Upper lobe of left lung (tissue), 6 donors: ENCODE measurements around the gene PTPRD. TPM values are rescaled to one million over a fixed set of nuclear protein-coding genes. Genes with fewer than 3 reads are reported as not detected.

ENCODE experiments used
- ATAC-seq, 2 donors: fragments of 200-7000 bp; cut with Tn5 transposase; one replicate each; pipeline ENCODE4 v1.9.1; 2022; ENCODE audit warnings: mild to moderate bottlenecking in 2 of 2, moderate library complexity in 2 of 2; ENCODE audit not compliant: low FRiP score in 2 of 2
- DNase-seq, 2 donors: peaks; one replicate each; pipeline ENCODE4 v3.0.0-alpha.2; 2019 to 2020
- H3K27ac ChIP-seq, 4 donors: fragments of 200-600 bp; sonication (generic); one replicate each; pipeline ENCODE4 v1.5.1; 2016 to 2019
- H3K27me3 ChIP-seq, 4 donors: fragments of 200-600 bp; sonication (generic); one replicate each; pipeline ENCODE4 v1.5.1; 2017 to 2019
- H3K36me3 ChIP-seq, 4 donors: fragments of 200-600 bp; sonication (generic); one replicate each; pipeline ENCODE4 v1.5.1; 2016 to 2019
- H3K4me1 ChIP-seq, 4 donors: fragments of 200-600 bp; sonication (generic); one replicate each; pipeline ENCODE4 v1.5.1; 2018 to 2019
- H3K4me3 ChIP-seq, 4 donors: fragments of 200-600 bp; sonication (generic); one replicate each; pipeline ENCODE4 v1.5.1; 2017 to 2019; ENCODE audit warnings: mild to moderate bottlenecking in 2 of 4, moderate library complexity in 1 of 4
- H3K9me3 ChIP-seq, 4 donors: fragments of 200-600 bp; sonication (generic); one replicate each; pipeline ENCODE4 v1.5.1; 2018 to 2019
- EP300 ChIP-seq, 4 donors: sonication (generic); formaldehyde crosslinking; IDR thresholded peaks; one replicate each; pipeline ENCODE4 v1.5.1; 2017; ENCODE audit warnings: antibody characterized with exemption in 4 of 4, control low read depth in 2 of 4
- POLR2A ChIP-seq, 4 donors: fragments of 450-650 bp; IDR thresholded peaks; one replicate each; pipeline ENCODE4 v1.5.1; 2016 to 2017; ENCODE audit warnings: antibody characterized with exemption in 4 of 4, mild to moderate bottlenecking in 2 of 4
- POLR2AphosphoS5 ChIP-seq, 2 donors: sonication (generic); formaldehyde crosslinking; IDR thresholded peaks; one replicate each; pipeline ENCODE4 v1.5.1; 2017; ENCODE audit warnings: antibody characterized with exemption in 2 of 2
- WGBS, 2 donors: methylation state at CpG; one replicate each; pipeline ENCODE4 v1.1.5; 2017 to 2018; 5-methylcytosine and 5-hydroxymethylcytosine counted together
- total RNA-seq, 6 donors: library from RNA; depleted of rRNA in 4 of 6; stranded (reverse); fragments of >200 nt in 4 of 6; gene quantifications; one replicate each; pipeline versions ENCODE4 v1.1.0 to v1.2.1, GENCODE V29; 2016 to 2021
- TF ChIP-seq, protein P1 (sequence below), 6 experiments: fragments of 450-650 bp in 4 of 6; fragments of 200-600 bp in 2 of 6; sonication (generic) in 2 of 6; IDR thresholded peaks; one replicate each; pipeline ENCODE4 v1.5.1; 2016 to 2019; ENCODE audit warnings: antibody characterized with exemption in 6 of 6
- donor health status: DM: no; HTN: no; CAD: no; lungs with moderate emphysema.
- donor health status: DM: no; HTN: yes; CAD: no; lungs with severe emphysema.

PTPRD gene
- total RNA-seq, 6 donors from 2014 or later: 7.4 to 46.1 (median 14.5) TPM

DNA sequence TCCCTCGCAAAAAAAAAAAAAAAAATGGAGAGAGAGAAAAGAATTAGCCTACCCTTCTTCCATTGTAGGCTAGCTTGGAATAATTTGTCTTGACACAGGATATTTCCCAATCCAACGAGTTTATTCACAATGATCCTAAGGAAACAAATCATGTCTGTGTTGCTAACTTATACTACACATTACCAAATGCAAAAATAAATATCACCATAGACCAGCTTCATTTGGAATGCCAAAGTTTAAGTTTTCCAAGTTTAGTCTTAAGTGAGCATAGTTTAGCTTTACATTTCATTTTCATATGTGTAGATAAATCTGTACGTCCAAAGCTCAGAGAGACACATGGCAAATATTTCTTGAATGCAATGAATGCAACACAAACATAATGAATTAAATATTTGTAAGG, 1707.1 kb downstream of the PTPRD start:
- Histone ChIP-seq H3K27me3 (no peaks in the 10 kb centered on the region), H3K9me3 (peaks cover 0 to 4% (median 0%) of the 10 kb centered on the region in 4 donors), H3K4me3 (no peak overlapping the region), H3K36me3 (no peaks in the 10 kb centered on the region), H3K27ac (no peak overlapping the region), H3K4me1 (peaks cover 0 to 4% (median 0%) of the 10 kb centered on the region in 4 donors)
- DNase-seq: no peak
- WGBS, 2 donors: 57 to 65% methylated on average over 3 of the region's 3 CpGs
- ATAC-seq: no peak
- TF ChIP-seq POLR2AphosphoS5 (IDR thresholded peaks at IDR 0.05): no peak
- TF ChIP-seq POLR2A (IDR thresholded peaks at IDR 0.05): no peak
- TF ChIP-seq EP300 (IDR thresholded peaks at IDR 0.05): no peak
- TF ChIP-seq, protein P1, sequence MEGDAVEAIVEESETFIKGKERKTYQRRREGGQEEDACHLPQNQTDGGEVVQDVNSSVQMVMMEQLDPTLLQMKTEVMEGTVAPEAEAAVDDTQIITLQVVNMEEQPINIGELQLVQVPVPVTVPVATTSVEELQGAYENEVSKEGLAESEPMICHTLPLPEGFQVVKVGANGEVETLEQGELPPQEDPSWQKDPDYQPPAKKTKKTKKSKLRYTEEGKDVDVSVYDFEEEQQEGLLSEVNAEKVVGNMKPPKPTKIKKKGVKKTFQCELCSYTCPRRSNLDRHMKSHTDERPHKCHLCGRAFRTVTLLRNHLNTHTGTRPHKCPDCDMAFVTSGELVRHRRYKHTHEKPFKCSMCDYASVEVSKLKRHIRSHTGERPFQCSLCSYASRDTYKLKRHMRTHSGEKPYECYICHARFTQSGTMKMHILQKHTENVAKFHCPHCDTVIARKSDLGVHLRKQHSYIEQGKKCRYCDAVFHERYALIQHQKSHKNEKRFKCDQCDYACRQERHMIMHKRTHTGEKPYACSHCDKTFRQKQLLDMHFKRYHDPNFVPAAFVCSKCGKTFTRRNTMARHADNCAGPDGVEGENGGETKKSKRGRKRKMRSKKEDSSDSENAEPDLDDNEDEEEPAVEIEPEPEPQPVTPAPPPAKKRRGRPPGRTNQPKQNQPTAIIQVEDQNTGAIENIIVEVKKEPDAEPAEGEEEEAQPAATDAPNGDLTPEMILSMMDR (IDR thresholded peaks at IDR 0.05): no peak

DNA sequence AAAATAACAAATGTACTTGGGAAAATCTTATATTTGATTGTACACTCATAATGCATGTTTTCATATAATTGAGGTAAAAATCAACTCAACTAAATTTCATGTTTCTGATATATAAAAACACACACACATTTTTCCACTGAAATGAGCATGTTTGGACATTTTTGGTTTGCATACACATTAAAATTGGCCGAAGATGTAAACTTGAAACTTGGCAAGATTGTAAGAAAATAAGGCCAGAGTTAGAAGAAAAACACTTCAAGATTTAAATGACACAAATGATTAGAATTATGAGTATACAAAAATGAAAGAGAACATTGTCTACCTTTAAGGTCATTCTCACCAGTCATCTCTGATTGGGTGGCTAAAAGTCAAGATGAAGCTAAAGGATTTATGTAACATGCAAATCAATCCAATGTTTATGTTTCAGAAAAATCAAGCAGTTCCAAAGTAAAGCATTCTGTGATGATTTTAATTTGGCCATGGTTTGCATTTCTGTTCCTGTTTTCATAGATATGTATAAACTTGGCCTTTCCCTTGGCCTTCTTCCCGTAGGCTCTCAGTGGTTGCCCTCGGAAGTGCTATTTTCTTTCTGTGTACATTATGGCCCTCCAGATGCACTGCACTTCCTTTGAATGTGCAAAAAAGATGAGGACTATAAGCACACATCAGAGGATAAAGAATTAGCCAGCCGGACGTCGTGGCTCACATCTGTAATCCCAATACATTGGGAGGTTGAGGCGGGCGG, 1707.9 kb downstream of the PTPRD start:
- ATAC-seq: no peak
- Histone ChIP-seq H3K27me3 (no peaks in the 10 kb centered on the region), H3K27ac (no peak overlapping the region), H3K4me1 (peaks cover 0 to 4% (median 0%) of the 10 kb centered on the region in 4 donors), H3K36me3 (no peaks in the 10 kb centered on the region), H3K9me3 (peaks cover 0 to under 1% (median 0%) of the 10 kb centered on the region in 4 donors), H3K4me3 (no peak overlapping the region)
- no peak for TF ChIP-seq EP300 (IDR thresholded peaks at IDR 0.05)
- no peak for DNase-seq
- WGBS, 2 donors: 68 to 69% methylated on average over 8 of the region's 8 CpGs

DNA sequence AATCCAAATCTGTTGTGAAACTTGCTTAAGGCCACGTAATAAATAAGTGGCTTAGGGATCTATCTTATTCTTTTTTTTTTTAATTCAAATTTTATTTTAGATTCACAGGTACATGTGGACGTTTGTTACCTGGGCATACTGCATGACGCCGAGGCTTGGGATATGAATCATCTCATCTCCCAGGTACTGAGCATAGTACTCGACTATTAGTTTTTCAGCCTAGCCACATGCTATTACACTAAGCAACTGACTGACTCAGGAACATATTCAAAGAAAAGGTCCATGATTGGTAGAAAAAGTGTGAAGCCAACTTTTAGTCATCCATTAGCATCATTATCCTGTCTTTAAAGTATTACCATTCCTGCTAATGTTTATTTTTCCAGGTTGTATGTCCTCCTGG, 1709.7 kb downstream of the PTPRD start:
- TF ChIP-seq, protein P1 (IDR thresholded peaks at IDR 0.05): no peak
- TF ChIP-seq POLR2A (IDR thresholded peaks at IDR 0.05) (no peak), EP300 (IDR thresholded peaks at IDR 0.05) (no peak), POLR2AphosphoS5 (IDR thresholded peaks at IDR 0.05) (no peak)
- Histone ChIP-seq H3K4me1 (peaks cover 0 to 4% (median 0%) of the 10 kb centered on the region in 4 donors), H3K36me3 (no peaks in the 10 kb centered on the region), H3K9me3 (no peaks in the 10 kb centered on the region), H3K27ac (no peak overlapping the region), H3K27me3 (no peaks in the 10 kb centered on the region), H3K4me3 (no peak overlapping the region)
- ATAC-seq: no peak
- WGBS, 2 donors: 71 to 81% methylated on average over 5 of the region's 5 CpGs
- no peak for DNase-seq

DNA sequence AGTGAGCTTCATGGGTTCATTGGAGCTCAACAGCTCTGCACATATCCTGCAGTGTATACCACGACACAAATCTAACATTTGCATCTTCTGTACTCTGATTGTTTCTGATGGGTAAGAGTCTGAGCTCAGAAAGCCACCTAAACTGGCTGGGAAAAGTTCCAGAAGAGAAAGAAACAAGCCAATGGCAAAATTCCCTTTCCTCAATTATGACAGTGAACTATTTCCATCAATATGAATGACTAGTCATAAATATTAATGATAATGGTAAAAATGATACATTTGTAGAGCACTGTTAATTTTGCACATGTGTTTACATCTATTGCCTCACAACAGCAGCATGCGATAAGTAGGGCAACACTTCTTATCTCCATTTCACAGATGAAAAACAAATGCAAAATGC, 1711.7 kb downstream of the PTPRD start:
- no peak for DNase-seq
- Histone ChIP-seq H3K36me3 (no peaks in the 10 kb centered on the region), H3K27me3 (no peaks in the 10 kb centered on the region), H3K4me1 (peaks cover 0 to 4% (median 0%) of the 10 kb centered on the region in 4 donors), H3K4me3 (no peak overlapping the region), H3K9me3 (no peaks in the 10 kb centered on the region), H3K27ac (no peak overlapping the region)
- WGBS, 2 donors: 74 to 81% methylated on average over 2 of the region's 2 CpGs
- TF ChIP-seq, protein P1 (IDR thresholded peaks at IDR 0.05): no peak
- TF ChIP-seq EP300 (IDR thresholded peaks at IDR 0.05) (no peak), POLR2A (IDR thresholded peaks at IDR 0.05) (no peak), POLR2AphosphoS5 (IDR thresholded peaks at IDR 0.05) (no peak)
- ATAC-seq: no peak

DNA sequence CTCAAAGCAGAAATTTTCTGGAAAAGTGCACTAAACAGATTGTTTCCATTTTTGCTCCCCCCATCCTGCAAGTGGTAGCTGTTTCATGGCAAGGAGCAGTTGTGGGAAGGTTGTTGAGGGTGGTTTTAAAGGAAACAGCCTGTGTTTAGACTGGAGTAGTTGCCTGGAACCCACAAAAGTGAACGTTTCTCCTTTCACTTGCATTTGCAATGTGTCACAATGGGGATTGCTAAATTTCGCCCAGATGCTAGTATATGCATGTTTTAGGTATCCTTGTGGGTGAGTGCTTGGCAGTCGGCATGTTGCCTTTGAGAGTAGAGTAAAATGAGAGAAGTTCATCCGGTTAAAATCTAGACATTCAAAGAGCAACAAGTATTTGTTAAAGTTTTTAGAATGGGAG, 1713.3 kb downstream of the PTPRD start:
- Histone ChIP-seq H3K4me3 (no peak overlapping the region), H3K36me3 (no peaks in the 10 kb centered on the region), H3K9me3 (no peaks in the 10 kb centered on the region), H3K27me3 (no peaks in the 10 kb centered on the region), H3K4me1 (no peaks in the 10 kb centered on the region), H3K27ac (no peak overlapping the region)
- TF ChIP-seq EP300 (IDR thresholded peaks at IDR 0.05): no peak
- TF ChIP-seq POLR2A (IDR thresholded peaks at IDR 0.05): no peak
- TF ChIP-seq, protein P1 (IDR thresholded peaks at IDR 0.05): no peak
- no peak for TF ChIP-seq POLR2AphosphoS5 (IDR thresholded peaks at IDR 0.05)
- no peak for ATAC-seq
- 58 to 70% methylated on average over 4 of the region's 4 CpGs for WGBS, 2 donors
- no peak for DNase-seq
